ENCODE measurements around the gene FRS3. TPM values are rescaled to one million over a fixed set of nuclear protein-coding genes. Genes with fewer than 3 reads are reported as not detected.

FRS3 gene
- total RNA-seq, 2 donors from 2014 or later = 2.6 to 5.3 TPM

DNA sequence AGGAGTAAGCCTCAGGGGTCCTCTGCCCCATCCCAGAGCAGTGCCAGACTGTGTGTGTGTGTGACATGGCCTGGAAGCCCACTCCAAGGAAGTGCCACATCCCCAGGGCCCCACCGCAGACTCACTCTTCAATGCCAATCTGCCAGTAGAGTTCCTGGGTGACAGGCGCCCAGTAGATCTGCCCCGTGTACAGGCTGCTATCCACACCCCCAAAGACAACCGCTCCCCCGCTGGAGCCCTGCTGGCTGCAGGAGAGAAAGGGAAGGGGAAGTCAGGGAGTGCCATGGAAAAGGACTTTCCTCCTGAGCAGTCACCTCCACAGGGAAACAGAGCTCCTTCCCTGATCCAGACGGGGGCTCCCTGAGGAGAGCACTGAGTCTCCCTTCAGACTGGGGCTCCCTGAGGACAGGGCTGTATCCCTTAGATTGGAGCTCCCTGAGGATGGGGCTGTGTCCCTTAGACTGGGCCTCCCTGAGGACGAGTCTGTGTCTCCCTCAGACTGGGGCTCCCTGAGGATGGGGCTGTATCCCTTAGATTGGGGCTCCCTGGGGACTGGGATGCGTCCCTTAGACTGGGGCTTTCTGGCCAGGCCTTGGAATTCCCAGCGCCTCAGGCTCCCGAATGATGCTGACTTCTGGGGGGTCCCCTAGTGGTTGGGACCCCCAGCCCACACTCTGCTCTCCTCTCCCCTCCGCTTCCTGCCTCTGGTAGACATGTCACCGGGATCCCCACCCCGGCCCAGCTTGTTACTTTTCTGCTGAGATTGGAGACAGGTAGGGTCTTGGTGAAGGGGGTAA is 39.1 kb downstream of the FRS3 start:
- 75 to 79% methylated on average over 12 to 13 of the region's 13 CpGs for WGBS, 2 donors
- no peak for TF ChIP-seq POLR2A (IDR thresholded peaks at IDR 0.05)
- TF ChIP-seq, protein P1, sequence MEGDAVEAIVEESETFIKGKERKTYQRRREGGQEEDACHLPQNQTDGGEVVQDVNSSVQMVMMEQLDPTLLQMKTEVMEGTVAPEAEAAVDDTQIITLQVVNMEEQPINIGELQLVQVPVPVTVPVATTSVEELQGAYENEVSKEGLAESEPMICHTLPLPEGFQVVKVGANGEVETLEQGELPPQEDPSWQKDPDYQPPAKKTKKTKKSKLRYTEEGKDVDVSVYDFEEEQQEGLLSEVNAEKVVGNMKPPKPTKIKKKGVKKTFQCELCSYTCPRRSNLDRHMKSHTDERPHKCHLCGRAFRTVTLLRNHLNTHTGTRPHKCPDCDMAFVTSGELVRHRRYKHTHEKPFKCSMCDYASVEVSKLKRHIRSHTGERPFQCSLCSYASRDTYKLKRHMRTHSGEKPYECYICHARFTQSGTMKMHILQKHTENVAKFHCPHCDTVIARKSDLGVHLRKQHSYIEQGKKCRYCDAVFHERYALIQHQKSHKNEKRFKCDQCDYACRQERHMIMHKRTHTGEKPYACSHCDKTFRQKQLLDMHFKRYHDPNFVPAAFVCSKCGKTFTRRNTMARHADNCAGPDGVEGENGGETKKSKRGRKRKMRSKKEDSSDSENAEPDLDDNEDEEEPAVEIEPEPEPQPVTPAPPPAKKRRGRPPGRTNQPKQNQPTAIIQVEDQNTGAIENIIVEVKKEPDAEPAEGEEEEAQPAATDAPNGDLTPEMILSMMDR (IDR thresholded peaks at IDR 0.05) = no peak
- no peak for DNase-seq
- Histone ChIP-seq H3K27ac (no peak overlapping the region), H3K4me3 (no peak overlapping the region), H3K27me3 (no peaks in the 10 kb centered on the region), H3K9me3 (no peaks in the 10 kb centered on the region), H3K36me3 (replicated peaks in 1 of 2; ENCODE audit: insufficient read depth in 1 of 2, low read depth in 2 of 2) (no peaks in the 10 kb centered on the region), H3K4me1 (peaks cover 5% of the 10 kb centered on the region)
- ATAC-seq = no peak
- intact Hi-C loops (cut with DNase I) = no loop called here

DNA sequence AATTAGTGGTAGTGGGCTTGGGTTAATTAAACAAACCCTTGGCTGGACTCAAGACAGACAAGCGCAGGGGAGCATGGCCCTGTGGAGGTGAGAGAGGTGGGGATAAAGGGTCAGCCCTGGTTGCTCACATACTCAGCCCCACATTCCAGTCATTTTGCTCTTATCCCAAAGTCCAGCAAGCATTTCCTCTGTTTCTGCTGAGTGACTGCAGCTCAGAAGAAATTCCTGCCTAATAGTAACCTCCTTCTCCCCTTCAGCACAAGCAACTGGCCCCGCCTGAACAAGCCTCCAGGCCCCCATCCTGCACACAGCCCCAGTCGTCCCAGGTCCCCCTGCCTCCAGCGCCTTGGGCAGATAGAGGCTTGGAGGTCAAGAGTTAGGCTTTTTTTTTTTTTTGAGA is 40.7 kb downstream of the FRS3 start:
- no peak for ATAC-seq
- no peak for DNase-seq
- TF ChIP-seq, protein P1 (IDR thresholded peaks at IDR 0.05) = no peak
- no peak for TF ChIP-seq POLR2A (IDR thresholded peaks at IDR 0.05)
- WGBS, 2 donors = 72 to 73% methylated on average over 3 to 4 of the region's 4 CpGs
- intact Hi-C loops (cut with DNase I) = no loop called here
- no peak overlapping the region for H3K4me3 ChIP-seq
- peaks cover 5% of the 10 kb centered on the region for H3K4me1 ChIP-seq
- H3K36me3 ChIP-seq (replicated peaks in 1 of 2; ENCODE audit: insufficient read depth in 1 of 2, low read depth in 2 of 2) = no peaks in the 10 kb centered on the region
- no peaks in the 10 kb centered on the region for H3K9me3 ChIP-seq
- H3K27me3 ChIP-seq = no peaks in the 10 kb centered on the region
- H3K27ac ChIP-seq = no peak overlapping the region

DNA sequence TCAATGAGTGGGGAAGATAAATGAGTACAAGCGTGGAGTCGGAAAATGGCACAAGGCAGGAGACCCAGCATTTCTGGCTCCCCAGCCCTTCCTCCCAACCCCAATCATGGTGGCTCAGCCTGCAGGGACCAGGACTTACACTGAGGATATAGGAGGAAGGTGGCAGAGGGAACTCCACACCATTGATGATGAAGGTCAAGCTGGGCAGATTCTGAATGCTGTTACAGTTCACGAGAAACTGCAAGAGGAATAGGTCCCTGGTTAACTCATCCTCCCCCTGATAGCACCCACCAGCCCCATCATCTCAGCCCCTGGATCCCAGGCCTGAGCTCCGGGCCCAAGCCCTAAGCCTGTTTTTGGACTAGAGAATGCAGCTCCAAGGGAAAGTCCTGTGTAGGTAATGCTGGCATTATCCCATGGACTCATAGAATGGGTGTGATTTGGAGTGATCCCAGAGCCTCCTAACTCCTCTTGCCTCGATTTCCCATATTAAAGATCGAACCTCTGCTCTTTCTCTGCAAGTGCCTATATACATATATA is 42.0 kb downstream of the FRS3 start:
- intact Hi-C loops (cut with DNase I) = no loop called here
- no peak for TF ChIP-seq POLR2A (IDR thresholded peaks at IDR 0.05)
- TF ChIP-seq, protein P1 (IDR thresholded peaks at IDR 0.05) = no peak
- no peaks in the 10 kb centered on the region for H3K9me3 ChIP-seq
- H3K36me3 ChIP-seq (replicated peaks in 1 of 2; ENCODE audit: insufficient read depth in 1 of 2, low read depth in 2 of 2) = no peaks in the 10 kb centered on the region
- no peaks in the 10 kb centered on the region for H3K27me3 ChIP-seq
- no peak for ATAC-seq
- peaks cover 17% of the 10 kb centered on the region for H3K4me1 ChIP-seq
- no peak overlapping the region for H3K27ac ChIP-seq
- 89 to 92% methylated on average over 5 to 6 of the region's 6 CpGs for WGBS, 2 donors
- no peak overlapping the region for H3K4me3 ChIP-seq
- no peak for DNase-seq

DNA sequence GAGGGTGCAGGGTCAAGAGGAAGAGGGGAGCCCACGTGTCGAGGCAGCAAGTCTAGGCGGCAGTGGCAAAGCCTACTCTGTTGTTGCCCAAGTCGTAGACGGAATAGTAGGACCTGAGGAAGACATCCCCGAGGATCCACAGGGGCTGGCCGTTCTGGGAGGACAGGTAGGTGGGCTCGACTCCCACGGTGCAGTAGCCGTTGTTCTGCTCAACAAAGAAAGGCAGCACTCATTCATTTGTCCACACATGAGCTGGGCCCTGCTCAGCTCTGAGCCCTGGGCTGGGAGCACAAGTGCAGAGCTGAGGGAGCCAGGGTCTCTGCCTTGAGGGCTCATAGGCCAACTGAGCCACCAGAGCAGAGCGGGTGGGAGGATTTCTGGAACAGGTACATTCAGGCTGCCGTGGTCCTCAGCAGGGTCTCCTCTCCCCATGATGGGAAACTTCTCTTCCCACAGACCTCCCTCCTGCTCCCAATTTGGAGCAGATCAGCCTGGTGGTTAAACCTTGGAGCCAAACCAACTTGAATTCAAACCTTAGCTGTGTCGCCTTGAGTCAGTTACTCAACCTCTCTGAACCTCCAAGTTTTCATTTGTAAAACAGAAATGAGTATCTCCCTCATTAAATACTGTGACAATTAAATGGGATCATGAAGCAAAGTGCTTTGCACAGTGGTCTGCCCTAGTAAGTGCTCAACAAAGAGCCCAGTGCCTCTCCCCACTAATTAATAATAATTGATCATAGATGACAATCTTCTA is 42.7 kb downstream of the FRS3 start:
- Histone ChIP-seq H3K4me3 (no peak overlapping the region), H3K36me3 (replicated peaks in 1 of 2; ENCODE audit: insufficient read depth in 1 of 2, low read depth in 2 of 2) (no peaks in the 10 kb centered on the region), H3K4me1 (peaks cover 19% of the 10 kb centered on the region), H3K27ac (no peak overlapping the region), H3K27me3 (no peaks in the 10 kb centered on the region), H3K9me3 (no peaks in the 10 kb centered on the region)
- WGBS, 2 donors = 82% methylated on average over 12 to 13 of the region's 13 CpGs
- DNase-seq (no peak), ATAC-seq (no peak)
- TF ChIP-seq POLR2A (IDR thresholded peaks at IDR 0.05) = no peak
- TF ChIP-seq, protein P1 (IDR thresholded peaks at IDR 0.05) = no peak
- intact Hi-C loops (cut with DNase I) = no loop called here
